GM18517 (cell line): Measurements from ENCODE around the gene STX4.
"Not testable (repeated sequence)": the region's sequence is repeated elsewhere in the genome, so short reads cannot be mapped to it uniquely, and the experiment has no call there.

Source experiments
- ATAC-seq: cut with Tn5 transposase; IDR thresholded peaks from one replicate; pipeline ENCODE4 v1.9.1; 2021; ENCODE audit warnings: mild to moderate bottlenecking, moderate library complexity; ENCODE audit not compliant: unreplicated experiment

STX4 gene

GRCh38 chr16:30998852-30999761 lies 34.3 kb upstream of the STX4 start:
- ATAC-seq = no peak

- no peak for ATAC-seq
Measured at GRCh38 chr16:31000671-31001382, 32.5 kb upstream of the STX4 start.

- ATAC-seq = no peak
Measured at GRCh38 chr16:31001507-31002249, 31.7 kb upstream of the STX4 start.

GRCh38 chr16:31002250-31002700 lies 31.1 kb upstream of the STX4 start:
- ATAC-seq = no peak

GRCh38 chr16:31002862-31003341 lies 30.5 kb upstream of the STX4 start:
- ATAC-seq = no peak

- no peak for ATAC-seq
Measured at GRCh38 chr16:31003744-31004143, 29.6 kb upstream of the STX4 start.

- ATAC-seq = no peak
Measured at GRCh38 chr16:31004658-31005057, 28.7 kb upstream of the STX4 start.

GRCh38 chr16:31005350-31006085 lies 27.8 kb upstream of the STX4 start:
- no peak for ATAC-seq

GRCh38 chr16:31006086-31006385 lies 27.3 kb upstream of the STX4 start:
- ATAC-seq = no peak

- no peak for ATAC-seq
Measured at GRCh38 chr16:31006589-31006988, 26.8 kb upstream of the STX4 start.

GRCh38 chr16:31007684-31008083 lies 25.7 kb upstream of the STX4 start:
- ATAC-seq = no peak

- ATAC-seq = no peak
Measured at GRCh38 chr16:31008149-31008548, 25.2 kb upstream of the STX4 start.

- no peak for ATAC-seq
Measured at GRCh38 chr16:31008551-31008950, 24.8 kb upstream of the STX4 start.

GRCh38 chr16:31009120-31009519 lies 24.2 kb upstream of the STX4 start:
- ATAC-seq = no peak

GRCh38 chr16:31009894-31010584 lies 23.3 kb upstream of the STX4 start:
- no peak for ATAC-seq

- ATAC-seq = no peak
Measured at GRCh38 chr16:31010585-31011325, 22.6 kb upstream of the STX4 start, which contains the start of gene STX1B. Gene STX1B (minus strand): TSS chr16:31010638. CDS start chr16:31010396, 242 bp downstream.

GRCh38 chr16:31011815-31012214 lies 21.5 kb upstream of the STX4 start:
- ATAC-seq = not testable (repeated sequence)

- not testable (repeated sequence) for ATAC-seq
Measured at GRCh38 chr16:31013292-31013691, 20.1 kb upstream of the STX4 start.

GRCh38 chr16:31016018-31016417 lies 17.3 kb upstream of the STX4 start:
- ATAC-seq = no peak
